ENCODE data around the gene HCAR2.
"Not testable (repeated sequence)": the region's sequence is repeated elsewhere in the genome, so short reads cannot be mapped to it uniquely, and the experiment has no call there.

DNA sequence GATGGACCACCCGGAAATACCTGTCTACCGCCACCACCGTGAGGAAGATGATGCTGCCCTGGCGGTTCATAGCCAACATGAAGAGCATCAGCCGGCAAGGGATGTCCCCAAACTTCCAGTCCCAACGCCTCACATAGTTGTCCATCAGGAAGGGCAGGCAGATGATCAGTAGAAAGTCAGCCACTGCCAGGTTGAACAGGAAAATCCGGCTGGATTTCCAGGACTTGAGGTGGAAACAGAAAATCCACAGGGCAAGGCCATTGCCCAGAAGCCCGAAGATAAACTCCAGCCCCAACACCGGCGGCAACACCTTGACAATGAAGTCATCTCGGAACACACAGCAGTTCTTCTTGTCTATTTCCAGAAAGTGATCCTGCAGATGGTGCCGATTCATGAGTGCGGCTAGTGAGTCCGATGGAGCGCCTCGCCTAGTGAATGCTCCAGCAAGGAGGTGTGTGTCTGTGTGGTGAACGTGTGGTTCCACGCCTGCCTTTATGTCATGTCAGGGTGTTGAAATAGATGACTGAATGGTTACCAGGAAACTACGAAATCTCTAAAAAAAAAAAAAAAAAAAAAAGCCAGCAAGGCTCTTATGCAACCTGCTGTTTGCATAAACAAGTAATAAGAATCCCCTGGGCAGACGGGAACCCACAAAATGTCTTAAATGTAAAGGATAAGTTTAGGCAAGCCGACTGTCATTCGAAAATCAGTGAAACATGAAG lies at the start of gene HCAR2:
- not testable (repeated sequence) for TF ChIP-seq POLR2A, POLR2AphosphoS5, EP300 (IDR thresholded peaks at IDR 0.05)
- TF ChIP-seq, protein P1, sequence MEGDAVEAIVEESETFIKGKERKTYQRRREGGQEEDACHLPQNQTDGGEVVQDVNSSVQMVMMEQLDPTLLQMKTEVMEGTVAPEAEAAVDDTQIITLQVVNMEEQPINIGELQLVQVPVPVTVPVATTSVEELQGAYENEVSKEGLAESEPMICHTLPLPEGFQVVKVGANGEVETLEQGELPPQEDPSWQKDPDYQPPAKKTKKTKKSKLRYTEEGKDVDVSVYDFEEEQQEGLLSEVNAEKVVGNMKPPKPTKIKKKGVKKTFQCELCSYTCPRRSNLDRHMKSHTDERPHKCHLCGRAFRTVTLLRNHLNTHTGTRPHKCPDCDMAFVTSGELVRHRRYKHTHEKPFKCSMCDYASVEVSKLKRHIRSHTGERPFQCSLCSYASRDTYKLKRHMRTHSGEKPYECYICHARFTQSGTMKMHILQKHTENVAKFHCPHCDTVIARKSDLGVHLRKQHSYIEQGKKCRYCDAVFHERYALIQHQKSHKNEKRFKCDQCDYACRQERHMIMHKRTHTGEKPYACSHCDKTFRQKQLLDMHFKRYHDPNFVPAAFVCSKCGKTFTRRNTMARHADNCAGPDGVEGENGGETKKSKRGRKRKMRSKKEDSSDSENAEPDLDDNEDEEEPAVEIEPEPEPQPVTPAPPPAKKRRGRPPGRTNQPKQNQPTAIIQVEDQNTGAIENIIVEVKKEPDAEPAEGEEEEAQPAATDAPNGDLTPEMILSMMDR (IDR thresholded peaks at IDR 0.05) = not testable (repeated sequence)

Data from sigmoid colon (tissue), 4 donors.